Astrocyte of the cerebellum (primary cell): Measurements from ENCODE around the gene MYO19.

Experiments
- DNase-seq: peaks from one replicate; pipeline ENCODE4 v3.0.0-alpha.2; 2011; ENCODE audit warnings: low read depth
- H3K4me3 ChIP-seq: 2 replicates; pipeline ENCODE4 v1.5.1; 2011; ENCODE audit warnings: mild to moderate bottlenecking, low read depth, low read length, moderate library complexity
- in situ Hi-C: cut with HindIII; loops from 2 replicates; pipeline ENCODE4 v1.10.0; 2017; ENCODE audit warnings: low sequenced_read_pairs
- TF ChIP-seq, protein P1 (sequence below): IDR thresholded peaks from 2 replicates; pipeline ENCODE4 v1.5.1; 2012; ENCODE audit warnings: low read length, low read depth, moderate library complexity, mild to moderate bottlenecking; ENCODE audit errors: missing control alignments

Gene MYO19

DNA sequence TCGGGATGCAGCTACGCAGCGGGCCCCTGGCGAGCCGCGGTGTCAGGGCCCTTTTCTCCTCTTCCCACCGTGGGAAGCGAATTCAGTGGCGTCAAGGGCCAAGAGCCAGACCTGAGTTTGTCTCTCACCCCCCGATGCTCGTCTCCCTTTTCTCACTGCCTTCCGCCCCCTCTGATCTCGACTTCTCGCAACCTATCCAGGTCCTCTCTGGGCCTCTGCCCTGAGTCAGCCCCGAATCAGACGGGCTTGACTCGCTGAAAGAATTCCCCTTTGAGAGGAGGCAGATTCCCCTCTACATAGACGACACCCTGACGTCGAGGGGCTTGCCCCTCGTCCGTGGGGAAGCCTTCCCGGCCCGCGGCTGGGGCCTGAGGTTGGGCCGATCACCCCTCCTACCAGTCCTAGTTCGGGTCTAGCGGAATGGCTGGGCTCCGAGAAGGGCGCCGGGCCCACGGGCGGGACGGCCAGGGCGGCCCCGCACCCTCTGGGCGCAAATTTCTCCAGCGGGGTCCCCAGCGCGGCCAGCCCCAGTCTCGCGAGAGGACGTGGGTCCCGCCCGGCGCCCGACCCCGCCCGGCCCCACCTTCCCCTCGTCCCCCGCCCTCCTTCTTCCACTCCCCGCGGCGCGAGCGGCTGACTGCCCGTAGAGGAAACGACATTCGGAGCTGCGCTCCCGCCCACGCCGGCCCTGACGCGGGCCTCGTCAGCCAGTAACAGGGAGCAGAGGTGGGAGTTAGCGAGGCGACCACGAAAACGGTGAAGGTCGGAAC is 9.8 kb upstream of the MYO19 start, which contains the start of gene GGNBP2:
GGNBP2 (plus strand) TSS at position 613 of the 770 bp plus-strand sequence. CDS start 806 bp downstream, outside the sequence.
- in situ Hi-C loops = no loop called here
- DNase-seq = peak; percentile 86
- TF ChIP-seq, protein P1, sequence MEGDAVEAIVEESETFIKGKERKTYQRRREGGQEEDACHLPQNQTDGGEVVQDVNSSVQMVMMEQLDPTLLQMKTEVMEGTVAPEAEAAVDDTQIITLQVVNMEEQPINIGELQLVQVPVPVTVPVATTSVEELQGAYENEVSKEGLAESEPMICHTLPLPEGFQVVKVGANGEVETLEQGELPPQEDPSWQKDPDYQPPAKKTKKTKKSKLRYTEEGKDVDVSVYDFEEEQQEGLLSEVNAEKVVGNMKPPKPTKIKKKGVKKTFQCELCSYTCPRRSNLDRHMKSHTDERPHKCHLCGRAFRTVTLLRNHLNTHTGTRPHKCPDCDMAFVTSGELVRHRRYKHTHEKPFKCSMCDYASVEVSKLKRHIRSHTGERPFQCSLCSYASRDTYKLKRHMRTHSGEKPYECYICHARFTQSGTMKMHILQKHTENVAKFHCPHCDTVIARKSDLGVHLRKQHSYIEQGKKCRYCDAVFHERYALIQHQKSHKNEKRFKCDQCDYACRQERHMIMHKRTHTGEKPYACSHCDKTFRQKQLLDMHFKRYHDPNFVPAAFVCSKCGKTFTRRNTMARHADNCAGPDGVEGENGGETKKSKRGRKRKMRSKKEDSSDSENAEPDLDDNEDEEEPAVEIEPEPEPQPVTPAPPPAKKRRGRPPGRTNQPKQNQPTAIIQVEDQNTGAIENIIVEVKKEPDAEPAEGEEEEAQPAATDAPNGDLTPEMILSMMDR = no peak
- H3K4me3 ChIP-seq = peak within 1 kb of the TSS; percentile 99

DNA sequence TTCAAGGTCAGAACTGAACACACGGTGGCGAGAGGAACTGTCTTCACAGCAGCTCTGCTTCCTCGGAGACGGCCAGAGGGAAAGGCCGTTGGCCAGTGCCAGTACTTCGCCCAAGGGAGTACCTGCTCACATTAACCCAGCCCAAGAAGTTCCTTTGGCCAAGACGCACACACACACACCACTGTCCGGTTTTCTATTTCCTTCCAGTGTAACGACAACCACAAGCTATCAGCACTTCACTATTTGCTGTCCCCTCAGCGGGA is 9.3 kb upstream of the MYO19 start:
- in situ Hi-C loops = no loop called here
- peak overlapping the region; percentile 99 for H3K4me3 ChIP-seq
- TF ChIP-seq, protein P1 = peak; percentile 17
- no peak for DNase-seq

DNA sequence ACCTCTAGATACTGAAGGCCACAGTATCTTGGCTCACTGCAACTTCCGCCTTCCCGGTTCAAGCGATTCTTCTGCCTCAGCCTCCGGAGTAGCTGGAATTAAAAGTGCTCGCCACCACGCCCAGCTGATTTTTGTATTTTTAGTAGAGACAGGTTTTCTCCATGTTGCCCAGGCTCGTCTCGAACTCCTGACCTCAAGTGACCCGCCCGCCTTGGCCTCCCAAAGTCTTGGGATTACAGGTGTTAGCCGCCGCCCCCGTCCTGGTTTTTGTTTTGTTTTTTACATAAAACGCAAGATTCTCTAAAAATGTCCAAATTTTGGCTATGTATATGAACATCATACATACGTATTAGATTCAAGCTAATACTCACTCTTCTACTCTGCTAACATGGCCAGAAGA is 8.1 kb upstream of the MYO19 start:
- TF ChIP-seq, protein P1 = no peak
- in situ Hi-C loops = no loop called here
- H3K4me3 ChIP-seq = no peak overlapping the region
- DNase-seq = no peak

DNA sequence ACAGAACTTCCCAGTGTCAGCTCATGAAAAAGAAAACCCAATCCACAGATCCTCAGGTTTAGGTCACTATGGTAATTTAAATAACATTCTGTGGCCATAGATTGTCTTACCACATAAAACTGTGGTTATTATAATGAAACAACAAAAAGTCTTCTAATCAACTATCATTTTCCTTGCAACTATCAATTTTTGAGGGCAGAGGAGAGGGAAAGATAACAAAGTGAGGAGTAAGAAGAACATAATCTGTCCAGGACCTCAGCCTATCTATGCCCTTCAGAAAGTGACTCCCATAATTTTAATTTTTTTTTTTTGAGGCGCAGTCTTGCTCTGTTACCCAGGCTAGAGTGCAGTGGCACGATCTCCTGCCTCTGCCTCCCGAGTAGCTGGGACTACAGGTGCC is 6.0 kb upstream of the MYO19 start:
- H3K4me3 ChIP-seq = no peak overlapping the region
- TF ChIP-seq, protein P1 = no peak
- DNase-seq = no peak
- in situ Hi-C loops = no loop called here

DNA sequence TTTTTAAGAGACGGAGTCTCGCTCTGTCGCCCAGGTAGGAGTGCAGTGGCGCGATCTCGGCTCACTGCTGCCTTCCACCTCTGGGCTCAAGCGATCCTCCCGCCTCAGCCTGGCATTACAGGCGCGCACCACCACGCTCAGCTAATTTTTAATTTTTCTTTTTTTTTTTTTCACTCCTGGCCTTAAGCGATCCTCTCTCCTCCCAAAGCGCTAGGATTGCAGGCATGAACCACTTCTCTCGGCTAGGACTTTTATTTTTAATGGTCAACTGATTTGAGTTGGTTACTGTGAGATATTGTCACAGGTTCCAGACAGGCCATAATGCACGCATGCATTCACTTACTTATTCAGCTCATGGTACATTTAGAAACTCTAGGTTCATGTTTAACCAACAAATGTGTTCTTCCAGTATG is 1.0 kb upstream of the MYO19 start:
- peak overlapping the region; percentile 78 for H3K4me3 ChIP-seq
- in situ Hi-C loops = no loop called here
- TF ChIP-seq, protein P1 = no peak
- no peak for DNase-seq

DNA sequence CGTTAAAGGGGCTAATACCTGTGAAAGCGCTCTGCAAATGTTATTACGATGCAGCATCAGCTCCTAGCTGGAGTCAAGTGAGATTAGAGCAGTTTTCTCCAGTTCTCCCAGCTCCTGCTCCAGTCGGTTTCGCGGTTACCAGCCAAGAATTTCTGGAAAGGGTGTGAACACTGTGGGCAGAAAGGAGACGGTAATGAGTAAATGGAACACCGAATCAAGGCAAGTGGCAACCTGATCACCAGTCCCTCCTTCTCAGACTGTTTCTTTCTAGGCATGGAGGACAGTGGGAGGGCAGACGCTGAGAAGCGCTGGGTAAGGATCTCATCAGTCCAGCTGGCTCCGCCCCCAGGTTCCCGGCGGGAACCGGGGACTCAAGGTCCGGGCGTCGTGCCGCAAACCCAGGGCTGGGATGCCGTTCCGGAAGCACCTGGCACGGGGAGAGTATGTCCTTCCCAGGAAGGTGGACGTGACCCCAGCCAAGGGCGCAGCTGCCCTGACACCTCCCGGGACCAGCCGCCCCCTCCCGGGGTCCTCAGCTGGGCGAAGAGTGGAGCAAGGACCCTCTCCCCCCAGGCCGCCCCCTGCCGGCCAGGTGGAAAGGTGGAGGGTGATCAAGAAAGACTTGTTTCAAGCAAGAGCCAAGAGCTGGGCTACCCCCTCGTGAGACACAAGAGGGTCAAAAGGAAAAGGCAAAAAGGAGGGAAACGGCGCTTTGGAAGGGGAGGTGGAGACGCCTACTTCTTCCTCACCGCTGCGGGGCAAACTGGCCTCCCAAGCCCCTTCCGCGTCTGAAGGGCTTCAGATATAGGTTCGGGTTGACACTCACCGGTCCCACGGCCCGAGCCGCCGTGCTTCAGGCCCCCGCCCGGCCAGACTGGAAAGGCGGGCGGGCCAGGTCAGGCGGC is 481 bp downstream of the MYO19 start:
- TF ChIP-seq, protein P1 = peak; percentile 71
- no peak for DNase-seq
- in situ Hi-C loops = no loop called here
- peak overlapping the region; percentile 78 for H3K4me3 ChIP-seq
